GM06990 (cell line): ENCODE data around the gene TBC1D22A.

Experiments
- DNase-seq: peaks from one replicate; pipeline ENCODE4 v3.0.0-alpha.2; 2011; ENCODE audit not compliant: insufficient read length; ENCODE audit errors: extremely low read depth
- H3K27me3 ChIP-seq: replicated peaks from 2 replicates; pipeline ENCODE4 v1.6.0; 2011; ENCODE audit warnings: low read length; ENCODE audit not compliant: control insufficient read depth, insufficient read depth
- H3K36me3 ChIP-seq: 2 replicates; pipeline ENCODE4 v1.5.1; 2011; ENCODE audit warnings: low read length; ENCODE audit not compliant: control insufficient read depth, insufficient read depth
- H3K4me3 ChIP-seq: replicated peaks from 2 replicates; pipeline ENCODE4 v1.5.1; 2011; ENCODE audit warnings: low read depth, mild to moderate bottlenecking, control low read depth, low read length
- TF ChIP-seq, protein P1 (sequence below): IDR thresholded peaks from 2 replicates; pipeline ENCODE4 v1.5.1; 2011; ENCODE audit warnings: low read length, control low read depth, mild to moderate bottlenecking, inconsistent platforms; ENCODE audit not compliant: insufficient read depth, poor library complexity, severe bottlenecking

Gene TBC1D22A

DNA sequence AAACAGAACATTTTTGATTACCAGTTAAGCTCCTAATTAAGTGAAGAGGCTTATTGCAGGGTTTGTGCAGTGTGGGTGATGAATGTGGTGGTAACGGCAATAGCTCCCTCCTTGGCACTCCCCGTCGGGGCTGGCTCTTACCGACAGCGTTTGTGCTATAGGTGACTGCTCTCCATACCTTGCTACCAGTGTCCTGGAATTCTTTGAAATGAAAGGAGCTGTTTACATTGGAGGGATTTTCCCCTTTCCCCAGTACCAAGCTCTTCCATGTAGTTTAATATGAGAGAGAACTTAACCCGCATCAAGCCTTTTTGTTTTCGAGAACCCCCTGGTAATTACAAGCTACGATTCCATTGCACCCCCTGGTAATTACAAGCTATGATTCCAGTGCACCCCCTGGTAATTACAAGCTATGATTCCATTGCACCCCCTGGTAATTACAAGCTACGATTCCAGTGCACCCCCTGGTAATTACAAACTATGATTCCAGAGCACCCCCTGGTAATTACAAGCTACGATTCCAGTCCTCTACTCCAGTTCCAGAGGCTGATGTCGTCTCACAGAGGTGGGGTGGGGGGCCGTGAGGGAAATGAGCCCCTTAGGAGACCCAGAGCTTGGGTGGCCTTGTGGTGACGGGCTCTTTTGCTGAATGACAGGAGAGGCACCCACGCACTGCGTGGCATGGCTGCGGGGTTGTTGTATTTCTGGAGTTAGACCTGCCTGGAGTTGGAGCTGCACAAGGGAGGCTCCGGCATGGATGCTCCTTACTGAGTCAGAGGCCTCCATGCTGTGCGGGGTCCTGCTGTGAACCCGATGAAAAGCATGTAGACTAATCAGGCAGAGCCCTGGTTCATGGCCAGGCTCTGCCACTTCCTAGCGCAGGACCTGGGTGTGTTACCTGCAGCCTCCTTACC, 205.3 kb downstream of the TBC1D22A start:
- TF ChIP-seq, protein P1, sequence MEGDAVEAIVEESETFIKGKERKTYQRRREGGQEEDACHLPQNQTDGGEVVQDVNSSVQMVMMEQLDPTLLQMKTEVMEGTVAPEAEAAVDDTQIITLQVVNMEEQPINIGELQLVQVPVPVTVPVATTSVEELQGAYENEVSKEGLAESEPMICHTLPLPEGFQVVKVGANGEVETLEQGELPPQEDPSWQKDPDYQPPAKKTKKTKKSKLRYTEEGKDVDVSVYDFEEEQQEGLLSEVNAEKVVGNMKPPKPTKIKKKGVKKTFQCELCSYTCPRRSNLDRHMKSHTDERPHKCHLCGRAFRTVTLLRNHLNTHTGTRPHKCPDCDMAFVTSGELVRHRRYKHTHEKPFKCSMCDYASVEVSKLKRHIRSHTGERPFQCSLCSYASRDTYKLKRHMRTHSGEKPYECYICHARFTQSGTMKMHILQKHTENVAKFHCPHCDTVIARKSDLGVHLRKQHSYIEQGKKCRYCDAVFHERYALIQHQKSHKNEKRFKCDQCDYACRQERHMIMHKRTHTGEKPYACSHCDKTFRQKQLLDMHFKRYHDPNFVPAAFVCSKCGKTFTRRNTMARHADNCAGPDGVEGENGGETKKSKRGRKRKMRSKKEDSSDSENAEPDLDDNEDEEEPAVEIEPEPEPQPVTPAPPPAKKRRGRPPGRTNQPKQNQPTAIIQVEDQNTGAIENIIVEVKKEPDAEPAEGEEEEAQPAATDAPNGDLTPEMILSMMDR = no peak
- DNase-seq = no peak
- Histone ChIP-seq H3K27me3 (no peaks in the 10 kb centered on the region), H3K36me3 (no peaks in the 10 kb centered on the region; the same call in 1 of the 2 replicates), H3K4me3 (no peak overlapping the region)

DNA sequence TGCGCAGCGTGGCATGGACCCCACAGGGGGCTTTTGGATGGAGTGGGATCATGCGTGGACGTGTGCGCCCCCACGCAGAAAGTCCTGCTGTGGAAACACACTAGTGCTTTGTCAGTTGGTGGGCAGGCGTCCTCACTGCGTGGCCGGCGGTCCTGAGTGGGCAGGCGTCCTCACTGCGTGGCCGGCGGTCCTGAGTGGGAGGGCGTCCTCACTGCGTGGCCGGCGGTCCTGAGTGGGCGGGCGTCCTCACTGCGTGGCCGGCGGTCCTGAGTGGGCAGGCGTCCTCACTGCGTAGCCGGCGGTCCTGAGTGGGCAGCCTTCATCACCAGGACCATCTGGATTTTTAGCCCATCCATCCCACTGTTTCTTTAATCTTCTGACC, 205.9 kb downstream of the TBC1D22A start:
- TF ChIP-seq, protein P1 = no peak
- Histone ChIP-seq H3K27me3 (no peaks in the 10 kb centered on the region), H3K36me3 (no peaks in the 10 kb centered on the region; the same call in 1 of the 2 replicates), H3K4me3 (no peak overlapping the region)
- no peak for DNase-seq

DNA sequence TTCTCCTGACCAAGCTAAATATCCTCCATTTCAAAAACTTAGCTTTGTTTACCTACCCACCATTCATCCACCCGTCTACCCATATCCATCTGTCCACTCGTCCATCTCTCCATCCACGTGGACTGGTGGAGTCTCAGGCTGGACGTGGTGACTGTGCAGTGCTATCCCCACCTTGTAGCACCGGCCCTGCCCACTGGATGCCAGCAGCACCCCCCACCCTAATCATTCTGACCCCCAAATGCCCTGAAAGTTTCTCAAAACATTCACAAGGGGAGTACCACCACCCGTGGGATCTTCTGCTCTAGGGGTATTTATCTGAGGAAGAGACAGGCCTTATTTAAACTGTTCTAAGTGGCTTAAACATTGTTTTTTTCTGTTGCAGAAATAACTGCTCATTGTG, 206.4 kb downstream of the TBC1D22A start:
- H3K4me3 ChIP-seq = no peak overlapping the region
- DNase-seq = no peak
- TF ChIP-seq, protein P1 = no peak
- no peaks in the 10 kb centered on the region; the same call in 1 of the 2 replicates for H3K36me3 ChIP-seq
- H3K27me3 ChIP-seq = no peaks in the 10 kb centered on the region

DNA sequence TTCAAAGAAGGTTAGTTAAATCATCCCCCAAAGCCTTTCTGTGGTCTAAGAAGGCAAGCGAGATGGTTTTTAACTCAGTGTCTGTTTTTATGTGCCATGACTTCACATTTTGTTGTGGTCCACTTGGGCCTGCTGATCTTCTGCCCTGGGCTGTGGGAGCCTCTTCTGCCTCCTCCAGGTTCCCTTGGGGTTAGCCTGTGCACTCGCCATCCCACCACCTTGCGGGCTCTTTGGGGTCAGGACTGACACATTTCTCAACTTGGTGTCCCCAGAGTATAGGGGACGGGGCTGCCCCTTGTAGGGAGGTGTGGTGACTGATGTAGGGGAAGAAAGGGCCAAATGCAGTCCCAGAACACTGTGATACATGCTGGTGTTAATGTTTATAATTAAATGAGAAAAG, 207.0 kb downstream of the TBC1D22A start:
- Histone ChIP-seq H3K27me3 (no peaks in the 10 kb centered on the region), H3K36me3 (peaks cover 5% of the 10 kb centered on the region), H3K4me3 (no peak overlapping the region)
- DNase-seq = peak; percentile 58
- TF ChIP-seq, protein P1 = no peak

DNA sequence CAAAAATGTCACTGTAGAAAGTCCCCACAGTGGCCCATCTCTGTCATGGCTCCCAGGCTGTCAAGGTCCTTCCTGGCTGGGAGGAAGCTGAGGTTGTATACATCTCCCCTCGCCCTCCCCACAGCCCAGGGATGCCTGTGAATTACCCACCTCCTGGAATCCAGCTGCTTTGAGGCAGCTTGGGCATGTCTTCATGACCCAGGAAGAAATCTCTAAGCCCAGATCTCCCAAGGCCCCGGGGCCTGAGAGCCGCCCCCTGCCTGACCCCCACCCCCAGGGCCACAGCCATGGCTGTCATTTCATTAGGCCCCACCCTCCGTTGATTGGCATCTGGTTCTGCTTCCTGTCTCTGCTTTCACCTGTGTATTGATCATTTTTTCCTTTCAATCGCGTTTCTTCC, 207.5 kb downstream of the TBC1D22A start:
- H3K36me3 ChIP-seq = peaks cover 7% of the 10 kb centered on the region

More for the DNA sequence above, 207.5 kb downstream of the TBC1D22A start:
- Histone ChIP-seq H3K27me3 (no peaks in the 10 kb centered on the region), H3K4me3 (no peak overlapping the region)
- TF ChIP-seq, protein P1 = no peak
- DNase-seq = no peak
